T47D (cell line): ENCODE data around the gene SPP1.

Source experiments
- DNase-seq, 2 experiments: peaks; one replicate each; pipeline versions ENCODE4 v3.0.0 to v3.0.0-alpha.2; 2011 to 2012; ENCODE audit warnings: low read depth in 1 of 2, low spot score in 1 of 2
- JUND ChIP-seq: IDR thresholded peaks from 2 replicates; pipeline ENCODE4 v1.6.1; 2012; ENCODE audit warnings: low read depth
- in situ Hi-C: cut with HindIII; loops from 2 replicates; pipeline ENCODE4 v1.10.0; 2016; ENCODE audit warnings: low sequenced_read_pairs, low pct_unique_long_range_greater_than_20kb

SPP1 gene

GRCh38 chr4:87941537-87942392, 33.7 kb upstream of the SPP1 start:
- no peak for TF ChIP-seq JUND
- in situ Hi-C loops: no loop called here
- DNase-seq: no peak

- TF ChIP-seq JUND: no peak
- DNase-seq: no peak
- in situ Hi-C loops: no loop called here
Measured at GRCh38 chr4:87943660-87944149, 31.8 kb upstream of the SPP1 start.

GRCh38 chr4:87944967-87945366, 30.5 kb upstream of the SPP1 start:
- no peak for TF ChIP-seq JUND
- in situ Hi-C loops: no loop called here

GRCh38 chr4:87946766-87947165, 28.7 kb upstream of the SPP1 start:
- TF ChIP-seq JUND: no peak
- in situ Hi-C loops: no loop called here
- no peak for DNase-seq

More at GRCh38 chr4:87944967-87945366, 30.5 kb upstream of the SPP1 start:
- DNase-seq: no peak

- in situ Hi-C loops: no loop called here
- no peak for TF ChIP-seq JUND
- no peak for DNase-seq
Measured at GRCh38 chr4:87947381-87948160, 27.9 kb upstream of the SPP1 start.

- in situ Hi-C loops: no loop called here
- no peak for DNase-seq
- TF ChIP-seq JUND: no peak
Measured at GRCh38 chr4:87949961-87950360, 25.6 kb upstream of the SPP1 start.

- in situ Hi-C loops: no loop called here
- TF ChIP-seq JUND: no peak
- no peak for DNase-seq
Measured at GRCh38 chr4:87950493-87950892, 25.0 kb upstream of the SPP1 start.

- no peak for DNase-seq
- TF ChIP-seq JUND: no peak
- in situ Hi-C loops: no loop called here
Measured at GRCh38 chr4:87950936-87951511, 24.5 kb upstream of the SPP1 start.

- no peak for DNase-seq
- in situ Hi-C loops: no loop called here
- TF ChIP-seq JUND: no peak
Measured at GRCh38 chr4:87953826-87954225, 21.7 kb upstream of the SPP1 start.

GRCh38 chr4:87956501-87956900, 19.0 kb upstream of the SPP1 start:
- in situ Hi-C loops: no loop called here
- no peak for TF ChIP-seq JUND
- no peak for DNase-seq

GRCh38 chr4:87957061-87957460, 18.5 kb upstream of the SPP1 start:
- TF ChIP-seq JUND: no peak
- in situ Hi-C loops: no loop called here
- DNase-seq: no peak

- no peak for DNase-seq
- in situ Hi-C loops: no loop called here
- TF ChIP-seq JUND: no peak
Measured at GRCh38 chr4:87961993-87962392, 13.5 kb upstream of the SPP1 start.

GRCh38 chr4:87962398-87963146, 12.9 kb upstream of the SPP1 start:
- no peak for DNase-seq
- in situ Hi-C loops: no loop called here
- no peak for TF ChIP-seq JUND
